Stimulated activated CD4-positive, alpha-beta T cell treated with anti-CD3 and anti-CD28 coated beads, Interleukin-1b, Interleukin-23, amount 100 ng/mL, for 1 hour (primary cell): ENCODE data around the gene MSL2.
"Not testable (repeated sequence)": the region's sequence is repeated elsewhere in the genome, so short reads cannot be mapped to it uniquely, and the experiment has no call there.

Experiments used
- DNase-seq, 2 donors: peaks; one replicate each; pipeline ENCODE4 v3.0.0-alpha.2; 2020; ENCODE audit warnings: low read depth in 2 of 2

MSL2 gene

GRCh38 chr3:136193278-136194054 is 2.7 kb downstream of the MSL2 start:
- DNase-seq, result no peak

GRCh38 chr3:136192831-136193230 is 3.3 kb downstream of the MSL2 start:
- no peak for DNase-seq

GRCh38 chr3:136192195-136192594 is 3.9 kb downstream of the MSL2 start:
- not testable (repeated sequence) for DNase-seq

- DNase-seq, result no peak
Measured at GRCh38 chr3:136189859-136190617, 6.1 kb downstream of the MSL2 start.

GRCh38 chr3:136189043-136189442 is 7.1 kb downstream of the MSL2 start:
- no peak for DNase-seq

- DNase-seq, result no peak
Measured at GRCh38 chr3:136187868-136188267, 8.3 kb downstream of the MSL2 start.

DNA sequence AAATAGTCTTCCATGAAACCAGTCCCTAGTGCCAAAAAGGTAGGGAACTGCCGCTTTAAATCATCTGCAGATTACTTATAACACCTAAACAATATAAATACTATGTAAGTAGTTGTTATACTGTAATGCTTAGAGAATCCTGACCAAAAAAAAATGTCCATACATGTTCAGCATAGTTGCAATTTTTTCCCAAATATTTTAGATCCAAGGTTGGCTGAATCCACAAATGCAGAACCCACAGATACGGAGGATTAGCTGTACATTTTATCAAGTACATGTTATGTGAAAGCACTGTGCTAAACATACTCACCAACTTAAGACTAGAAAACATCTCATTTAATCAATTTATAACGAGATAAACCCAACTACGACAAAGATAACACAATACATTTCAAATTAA is 9.3 kb downstream of the MSL2 start:
- no peak for DNase-seq

GRCh38 chr3:136186344-136186743 is 9.8 kb downstream of the MSL2 start:
- no peak for DNase-seq

GRCh38 chr3:136184703-136185102 is 11.4 kb downstream of the MSL2 start:
- DNase-seq, result no peak

DNA sequence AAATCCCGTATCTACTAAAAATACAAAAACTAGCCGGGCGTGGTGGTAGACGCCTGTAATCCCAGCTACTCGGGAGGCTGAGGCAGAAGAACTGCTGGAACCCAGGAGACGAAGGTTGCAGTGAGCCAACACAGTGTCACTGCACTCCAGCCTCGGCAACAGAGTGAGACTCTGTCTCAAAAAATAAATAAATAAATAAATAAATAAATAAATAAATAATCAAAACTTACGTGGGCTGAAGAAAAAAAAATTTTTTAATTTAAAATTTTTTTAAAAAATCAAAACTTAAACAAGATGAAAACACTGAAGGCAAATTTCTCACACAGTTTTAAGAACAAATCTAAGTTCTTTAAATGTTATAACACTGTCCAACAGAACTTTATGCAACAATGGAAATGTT is 14.4 kb downstream of the MSL2 start:
- DNase-seq, result no peak

GRCh38 chr3:136177876-136178275 is 18.3 kb downstream of the MSL2 start:
- no peak for DNase-seq

- DNase-seq, result no peak
Measured at GRCh38 chr3:136173939-136174490, 22.1 kb downstream of the MSL2 start.

DNA sequence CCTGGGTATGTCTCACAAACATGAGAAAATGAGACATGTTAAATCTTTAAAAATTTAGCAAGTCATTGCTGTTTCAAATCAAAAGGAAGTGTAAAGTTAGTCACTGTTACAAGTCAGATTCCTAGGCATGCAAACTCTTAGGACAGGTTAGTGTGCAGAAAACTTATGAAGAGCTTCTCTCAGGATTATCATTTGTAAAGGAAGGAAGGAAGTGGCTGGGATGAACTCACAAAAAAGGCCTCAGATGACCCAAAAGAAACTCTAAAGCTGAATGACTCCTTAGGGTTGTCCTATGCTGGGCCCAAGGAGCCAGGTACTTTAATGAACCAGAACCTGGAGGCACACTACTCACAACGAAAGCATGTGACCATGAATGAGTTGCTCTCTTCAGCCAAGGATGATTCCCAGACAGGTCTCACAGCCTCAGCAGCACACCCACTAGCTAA is 25.0 kb downstream of the MSL2 start:
- no peak for DNase-seq

- not testable (repeated sequence) for DNase-seq
Measured at GRCh38 chr3:136168236-136168635, 27.9 kb downstream of the MSL2 start.

DNA sequence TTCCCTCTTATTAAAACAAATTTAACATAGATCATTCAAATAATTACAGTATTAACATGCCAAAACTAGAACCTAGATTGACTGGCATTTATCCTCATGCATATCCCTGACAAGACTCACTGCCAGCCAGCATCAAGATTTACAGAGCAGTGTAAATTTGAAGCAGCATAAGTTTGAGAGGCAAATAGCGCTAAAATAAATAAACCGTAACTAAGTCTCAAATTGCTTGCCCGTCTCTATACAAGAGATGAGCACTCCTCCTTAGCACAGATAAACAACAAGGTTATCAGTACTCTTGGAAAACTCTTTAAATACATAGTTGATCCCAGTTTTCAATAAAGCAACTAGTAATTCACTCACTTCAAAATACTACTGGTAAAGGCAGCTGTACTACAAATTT is 29.6 kb downstream of the MSL2 start:
- no peak for DNase-seq

GRCh38 chr3:136163607-136164006 is 32.5 kb downstream of the MSL2 start:
- DNase-seq, result not testable (repeated sequence)

DNA sequence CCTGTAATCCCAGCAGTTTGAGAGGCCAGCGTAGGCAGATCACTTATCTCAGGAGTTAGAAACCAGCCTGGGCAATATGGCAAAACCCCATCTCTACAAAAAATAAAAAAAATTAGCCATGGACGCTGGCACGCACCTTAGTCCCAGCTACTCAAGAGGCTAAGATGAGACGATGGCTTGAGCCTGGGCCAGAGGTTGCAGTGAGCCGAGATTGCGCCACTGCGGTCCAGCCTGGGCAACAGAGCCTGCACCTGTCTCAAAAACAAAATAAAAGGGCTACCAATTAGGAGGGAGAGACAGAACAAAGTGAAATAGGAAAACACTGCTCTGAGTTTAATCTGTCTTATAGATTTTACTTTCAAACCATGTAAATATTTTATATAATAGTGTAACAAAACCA is 33.8 kb downstream of the MSL2 start:
- no peak for DNase-seq

DNA sequence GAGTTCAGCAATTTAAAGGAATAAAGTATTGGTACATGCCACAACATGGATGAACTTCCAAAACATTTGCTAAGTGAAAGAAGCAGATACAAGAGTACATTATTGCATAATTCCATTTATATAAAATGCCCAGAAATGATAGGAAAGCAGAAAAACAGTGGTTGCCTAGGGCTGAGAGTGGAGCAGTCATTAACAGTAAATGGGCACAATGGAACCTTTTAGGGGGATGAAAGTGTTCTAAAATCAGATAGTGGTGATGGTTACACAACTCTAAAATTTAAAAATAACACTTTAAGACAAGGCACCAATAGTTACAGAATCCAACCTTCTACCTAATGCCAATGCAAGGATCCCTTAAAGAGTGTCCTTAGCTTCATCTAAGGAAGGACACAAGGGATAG is 34.6 kb downstream of the MSL2 start:
- DNase-seq, result no peak

- DNase-seq, result no peak
Measured at GRCh38 chr3:136152963-136153362, 43.2 kb downstream of the MSL2 start.

DNA sequence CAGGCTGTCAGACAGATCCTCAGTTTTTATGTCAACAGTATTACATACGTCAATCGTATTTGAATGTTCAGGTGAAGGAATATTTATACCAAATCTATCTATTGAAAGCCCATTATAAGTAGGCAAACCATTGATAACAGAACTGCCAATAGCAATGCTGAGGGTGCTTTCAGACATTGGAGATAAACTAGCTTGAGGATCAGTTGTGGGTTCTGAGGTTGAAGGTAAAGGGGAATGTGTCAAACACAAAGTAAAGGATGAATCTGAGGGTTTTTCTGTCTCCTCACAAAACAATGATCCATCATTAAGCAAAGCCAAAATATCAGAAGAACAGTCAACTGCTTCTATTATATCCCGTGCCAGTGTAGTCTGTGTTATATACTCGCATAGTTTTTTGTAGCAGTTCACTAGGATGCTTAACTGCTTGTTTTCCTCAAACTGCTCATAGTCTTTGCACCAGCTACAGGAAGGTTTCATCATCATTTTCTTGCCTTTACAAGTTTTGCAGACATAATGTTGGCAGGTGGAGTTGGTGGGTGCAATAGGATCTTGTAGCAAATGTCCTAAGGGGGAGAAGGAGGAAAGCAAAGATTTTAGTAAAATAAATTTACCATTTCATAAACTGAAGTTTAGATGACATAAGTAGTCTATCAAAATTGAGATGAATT is 43.8 kb downstream of the MSL2 start:
- no peak for DNase-seq

GRCh38 chr3:136151219-136151618 is 44.9 kb downstream of the MSL2 start:
- DNase-seq, result no peak

DNA sequence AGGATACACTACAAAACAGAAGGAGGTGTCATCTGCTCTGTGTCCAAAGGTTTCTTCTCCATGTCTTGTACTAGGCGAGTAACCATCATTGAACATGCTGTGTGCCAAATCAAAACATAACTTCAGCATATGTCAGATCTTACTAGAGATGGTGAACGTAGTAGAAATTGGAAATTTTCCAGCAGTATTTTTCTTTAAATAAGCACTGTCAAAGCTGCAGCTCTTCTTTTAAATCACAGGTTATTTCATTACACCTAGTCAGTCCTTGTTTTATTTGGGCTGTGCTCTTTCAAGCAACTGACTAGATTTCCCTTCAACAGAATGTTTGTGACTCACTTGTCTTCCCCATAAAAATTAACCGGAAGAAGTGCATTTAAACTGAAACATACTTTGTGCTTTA is 46.5 kb downstream of the MSL2 start:
- DNase-seq, result no peak
